Stimulated activated CD8-positive, alpha-beta memory T cell treated with anti-CD3 and anti-CD28 coated beads, Interleukin-15, amount 100 ng/mL, for 4 hours (primary cell): ENCODE measurements around the gene ARIH1.
A peak's percentile ranks its signal among the peaks of the same experiment; 100 is the strongest.
"Not testable (repeated sequence)": the region's sequence is repeated elsewhere in the genome, so short reads cannot be mapped to it uniquely, and the experiment has no call there.

Experiments
- DNase-seq, 2 donors: peaks; one replicate each; pipeline ENCODE4 v3.0.0-alpha.2; 2020; ENCODE audit warnings: low read depth in 2 of 2

The ARIH1 gene

GRCh38 chr15:72599855-72600464, 125.8 kb downstream of the ARIH1 start:
- no peak for DNase-seq

GRCh38 chr15:72604794-72605193, 130.7 kb downstream of the ARIH1 start:
- DNase-seq, result no peak

- DNase-seq, result not testable (repeated sequence)
These were observed 134.0 kb downstream of the ARIH1 start for GRCh38 chr15:72608084-72608483.

GRCh38 chr15:72609862-72610261, 135.7 kb downstream of the ARIH1 start:
- DNase-seq, result no peak

- DNase-seq, result not testable (repeated sequence)
These were observed 138.2 kb downstream of the ARIH1 start for GRCh38 chr15:72612324-72612723.

- no peak for DNase-seq
These were observed 140.8 kb downstream of the ARIH1 start for GRCh38 chr15:72614810-72615532.

GRCh38 chr15:72615533-72616233, 141.6 kb downstream of the ARIH1 start:
- DNase-seq, result not testable (repeated sequence)

GRCh38 chr15:72616491-72617210, 142.5 kb downstream of the ARIH1 start:
- no peak for DNase-seq

- not testable (repeated sequence) for DNase-seq
These were observed 149.7 kb downstream of the ARIH1 start for GRCh38 chr15:72623854-72624253.

- not testable (repeated sequence) for DNase-seq
These were observed 152.0 kb downstream of the ARIH1 start for GRCh38 chr15:72626153-72626552.

- DNase-seq, result not testable (repeated sequence)
These were observed 154.3 kb downstream of the ARIH1 start for GRCh38 chr15:72628249-72629067.

- not testable (repeated sequence) for DNase-seq
These were observed 155.0 kb downstream of the ARIH1 start for GRCh38 chr15:72629068-72629570.

GRCh38 chr15:72636519-72637282, 162.6 kb downstream of the ARIH1 start:
- DNase-seq, result peak in 1 of 2 donors; percentile 17

GRCh38 chr15:72639759-72640483, 165.8 kb downstream of the ARIH1 start:
- DNase-seq, result not testable (repeated sequence)

GRCh38 chr15:72642271-72642670, 168.1 kb downstream of the ARIH1 start:
- not testable (repeated sequence) for DNase-seq

GRCh38 chr15:72648631-72649253, 174.6 kb downstream of the ARIH1 start:
- not testable (repeated sequence) for DNase-seq
